K562 (cell line): ENCODE data around the gene MACF1. TPM values are rescaled to one million over a fixed set of nuclear protein-coding genes. Genes with fewer than 3 reads are reported as not detected.

ENCODE experiments used
- ATAC-seq: fragments of 200-7000 bp; cut with Tn5 transposase; 3 replicates; pipeline ENCODE4 v1.9.1; 2020; ENCODE audit warnings: moderate library complexity
- BruUV-seq: library from RNA; stranded (reverse); fragments of 400-500 nt; replicated peaks from 2 replicates; lab custom pipeline; 2021; lab: Mats Ljungman, UMichigan
- CTCF ChIA-PET: fragments of 300-600 bp; formaldehyde crosslinking; extraction: SDS; loops from one replicate; lab custom pipeline; 2021; ENCODE audit warnings: low intra/inter-chr PET ratio; lab: Yijun Ruan, JAX
- POLR2A ChIA-PET: fragments of 300-600, 350-650 bp; sonication (Branson Sonifier 250); formaldehyde crosslinking; extraction: SDS; loops from one replicate; lab custom pipeline; 2021; ENCODE audit warnings: antibody characterized with exemption, inconsistent platforms; lab: Yijun Ruan, JAX
- DNase-seq, 4 experiments: peaks; one replicate each; pipeline versions ENCODE4 v3.0.0 to v3.0.0-alpha.2; 2011 to 2018; ENCODE audit warnings: low spot score in 3 of 4, mixed read lengths in 3 of 4; ENCODE audit errors: extremely low read depth in 1 of 4
- FAIRE-seq: peaks from 2 replicates; lab custom pipeline; 2011; peaks lifted over from hg19 to GRCh38; lab: Jason Lieb, UNC
- H2AFZ ChIP-seq: 2 replicates; pipeline ENCODE4 v1.6.0; 2011; ENCODE audit warnings: low read depth, low read length, control low read depth, inconsistent platforms
- H3K27ac ChIP-seq: fragments of 200-600 bp; 3 replicates; pipeline ENCODE4 v1.8.0; 2011; ENCODE audit warnings: low read depth, mild to moderate bottlenecking, control low read depth, inconsistent platforms, low read length, moderate library complexity, mixed read lengths; ENCODE audit errors: extremely low read depth
- H3K27me3 ChIP-seq, 2 experiments: fragments of 300-600 bp in 1 of 2; 2 replicates in 1 of 2; 3 replicates in 1 of 2; pipeline versions ENCODE4 v1.6.0 to v1.8.0; 2011; ENCODE audit warnings: inconsistent platforms in 2 of 2, low read length in 2 of 2, mild to moderate bottlenecking in 1 of 2, mixed read lengths in 1 of 2, moderate library complexity in 1 of 2; ENCODE audit not compliant: control insufficient read depth in 2 of 2, insufficient read depth in 2 of 2
- H3K36me3 ChIP-seq: fragments of 300-600 bp; 3 replicates; pipeline ENCODE4 v1.8.0; 2011; ENCODE audit warnings: mild to moderate bottlenecking, low read length, inconsistent platforms; ENCODE audit not compliant: control insufficient read depth, insufficient read depth
- H3K4me1 ChIP-seq, 2 experiments: fragments of 200-600 bp in 1 of 2; replicated peaks in 1 of 2; 2 replicates in 1 of 2; 3 replicates in 1 of 2; pipeline versions ENCODE4 v1.5.1 to v1.8.0; 2011; ENCODE audit warnings: inconsistent platforms in 2 of 2, low read length in 2 of 2, mild to moderate bottlenecking in 1 of 2, mixed read lengths in 1 of 2, moderate library complexity in 1 of 2; ENCODE audit not compliant: control insufficient read depth in 2 of 2, insufficient read depth in 2 of 2
- H3K4me2 ChIP-seq: 2 replicates; pipeline ENCODE4 v1.6.1; 2011; ENCODE audit warnings: low read length, control low read depth, inconsistent platforms, mixed read lengths; ENCODE audit not compliant: insufficient read depth
- H3K4me3 ChIP-seq: fragments of 200-600 bp; sonication (generic), shearing (Covaris generic); 2 replicates; pipeline ENCODE4 v1.5.1; 2016; ENCODE audit warnings: control low read depth, inconsistent platforms
- H3K79me2 ChIP-seq: fragments of 200-600 bp; 3 replicates; pipeline ENCODE4 v1.8.0; 2011; ENCODE audit warnings: low read length, inconsistent platforms; ENCODE audit not compliant: control insufficient read depth, insufficient read depth
- H3K9ac ChIP-seq, 2 experiments: 2 replicates each; pipeline versions ENCODE4 v1.6.0 to v1.6.1; 2011; ENCODE audit warnings: low read depth in 2 of 2, low read length in 2 of 2, control low read depth in 1 of 2, inconsistent platforms in 1 of 2, mild to moderate bottlenecking in 1 of 2, mixed read lengths in 1 of 2; ENCODE audit not compliant: insufficient read depth in 1 of 2
- H3K9me1 ChIP-seq: one replicate; pipeline ENCODE4 v1.6.0; 2011; ENCODE audit warnings: inconsistent platforms, mild to moderate bottlenecking, low read length, moderate library complexity; ENCODE audit not compliant: control insufficient read depth, insufficient read depth
- H3K9me3 ChIP-seq: replicated peaks from 2 replicates; pipeline ENCODE4 v1.5.1; 2011; ENCODE audit warnings: low read depth, low read length, inconsistent platforms; ENCODE audit not compliant: control insufficient read depth, insufficient read depth
- H4K20me1 ChIP-seq: replicated peaks from 2 replicates; pipeline ENCODE4 v1.6.1; 2011; ENCODE audit warnings: low read length, inconsistent platforms, mixed read lengths; ENCODE audit not compliant: control insufficient read depth, insufficient read depth
- MECOM ChIP-seq: fragments of 250-450 bp; sonication (Bioruptor Pico); IDR thresholded peaks from 2 replicates; pipeline ENCODE4 v1.8.0; 2022; ENCODE audit warnings: inconsistent platforms
- NELFE ChIP-seq: IDR thresholded peaks from 2 replicates; pipeline ENCODE4 v1.6.1; 2011; ENCODE audit warnings: mild to moderate bottlenecking; ENCODE audit not compliant: insufficient read depth, insufficient read length
- NFIC ChIP-seq: fragments of 450-650 bp; IDR thresholded peaks from 2 replicates; pipeline ENCODE4 v1.6.1; 2017; ENCODE audit warnings: mild to moderate bottlenecking, inconsistent platforms
- NFXL1 ChIP-seq: fragments of 450-650 bp; formaldehyde crosslinking; IDR thresholded peaks from 2 replicates; pipeline ENCODE4 v1.4.0; 2021; ENCODE audit warnings: mild to moderate bottlenecking
- POLR2G ChIP-seq: fragments of 200-400 bp; formaldehyde crosslinking; IDR thresholded peaks from 2 replicates; pipeline ENCODE4 v1.6.1; 2017; ENCODE audit warnings: low read depth, mild to moderate bottlenecking, antibody characterized with exemption, low read length, moderate library complexity
- PTRF ChIP-seq: fragments of 450-650 bp; IDR thresholded peaks from 2 replicates; pipeline ENCODE4 v1.6.1; 2016; ENCODE audit warnings: mild to moderate bottlenecking, missing genetic modification characterization, missing compliant biosample characterization
- ZNF134 ChIP-seq: fragments of 250-450 bp; sonication (Bioruptor Pico); conservative IDR thresholded peaks from 2 replicates; pipeline ENCODE4 v1.4.0; 2020
- ZNF263 ChIP-seq: sonication (generic); formaldehyde crosslinking; IDR thresholded peaks from 2 replicates; pipeline ENCODE4 v1.8.0; 2022; ENCODE audit warnings: mild to moderate bottlenecking, missing genetic modification reagents, borderline replicate concordance
- ZNF551 ChIP-seq: fragments of 250-450 bp; sonication (Bioruptor Pico); IDR thresholded peaks from 2 replicates; pipeline ENCODE4 v1.5.0; 2021; ENCODE audit warnings: mild to moderate bottlenecking, moderate library complexity
- WGBS: fragments of 100-300 bp; shearing (Covaris generic); methylation state at CpG from one replicate; pipeline ENCODE4 v1.1.6; 2016; ENCODE audit warnings: low coverage, mixed read lengths; ENCODE audit not compliant: insufficient coverage; ENCODE audit errors: missing lambda C conversion rate; 5-methylcytosine and 5-hydroxymethylcytosine counted together
- in situ Hi-C: fragments of 300-500 bp; cut with MboI; formaldehyde crosslinking; loops from 4 replicates; pipeline ENCODE4 v1.15.0; 2018; ENCODE audit warnings: inconsistent platforms, mixed read lengths
- intact Hi-C: fragments of 100-400 bp; cut with micrococcal nuclease; formaldehyde crosslinking; loops from 2 replicates; pipeline ENCODE4 v1.14.2; 2022
- polyA plus RNA-seq, 8 experiments: library from polyadenylated mRNA; depleted of rRNA in 4 of 8; stranded (reverse) in 5 of 8; unstranded in 3 of 8; fragments of >200 nt; fragmentation: Nextera tagmentation in 2 of 8; fragmentation: Illumina TruSeq in 1 of 8; extraction: Ambion mirVana in 2 of 8; extraction: Trizol in 1 of 8; gene quantifications; 2 replicates each; pipeline versions ENCODE4 v1.2.1 to v1.2.3, GENCODE V29; 2011 to 2014; ENCODE audit warnings: inconsistent platforms in 1 of 8, missing spikeins in 1 of 8
- total RNA-seq, 7 experiments: library from RNA; depleted of rRNA in 6 of 7; stranded (reverse); fragments of >200 nt in 6 of 7; fragmentation: Illumina TruSeq in 2 of 7; extraction: Trizol in 2 of 7; gene quantifications; 2 replicates each; pipeline versions ENCODE4 v1.2.1 to v1.2.3, GENCODE V29; 2011 to 2021; ENCODE audit warnings: low replicate concordance in 1 of 7
- TF ChIP-seq, protein P1 (sequence below): fragments of 250-450 bp; sonication (Bioruptor Pico); IDR thresholded peaks from 2 replicates; pipeline ENCODE4 v1.6.1; 2021; ENCODE audit warnings: mild to moderate bottlenecking
- TF ChIP-seq, protein P2 (sequence below), 2 experiments: IDR thresholded peaks; 2 replicates each; pipeline ENCODE4 v1.6.1; 2011; ENCODE audit warnings: borderline replicate concordance in 1 of 2, control low read depth in 1 of 2, low read depth in 1 of 2, low read length in 1 of 2, mild to moderate bottlenecking in 1 of 2, mixed read lengths in 1 of 2, moderate library complexity in 1 of 2; ENCODE audit not compliant: insufficient read depth in 1 of 2, insufficient read length in 1 of 2, poor library complexity in 1 of 2, severe bottlenecking in 1 of 2; ENCODE audit errors: extremely low read depth in 1 of 2
- TF ChIP-seq, protein P3 (sequence below): sonication (generic); formaldehyde crosslinking; IDR thresholded peaks from 2 replicates; pipeline ENCODE4 v1.8.1; 2023; ENCODE audit warnings: mild to moderate bottlenecking, missing genetic modification reagents

The MACF1 gene
- total and polyA plus RNA-seq, 9 of the 15 experiments (the other 6 are each of a cell fraction or from before 2014, with no cell fraction given): 13.2 to 232 (median 112) TPM

DNA sequence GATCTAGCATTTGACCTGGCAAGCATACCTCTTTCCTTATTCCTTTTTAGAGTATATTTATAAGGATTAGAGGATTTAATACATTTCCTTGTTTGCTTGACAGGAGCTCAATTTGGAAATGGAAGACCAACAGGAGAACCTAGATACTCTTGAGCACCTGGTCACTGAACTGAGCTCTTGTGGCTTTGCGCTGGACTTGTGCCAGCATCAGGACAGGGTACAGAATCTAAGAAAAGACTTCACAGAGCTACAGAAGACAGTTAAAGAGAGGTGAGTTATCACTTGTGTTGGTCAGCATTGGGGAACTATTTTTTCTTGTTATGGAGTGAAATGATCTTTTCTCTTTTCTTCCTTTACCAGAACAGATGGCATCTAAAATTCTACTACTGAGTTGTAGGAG lies 163.6 kb downstream of the MACF1 start:
- H3K4me2 ChIP-seq: no peak overlapping the region
- FAIRE-seq (no peak), ATAC-seq (no peak), DNase-seq (no peak)
- no peak for TF ChIP-seq NELFE
- TF ChIP-seq POLR2G: no peak
- no peak for TF ChIP-seq MECOM
- TF ChIP-seq NFXL1: no peak
- TF ChIP-seq, protein P1, sequence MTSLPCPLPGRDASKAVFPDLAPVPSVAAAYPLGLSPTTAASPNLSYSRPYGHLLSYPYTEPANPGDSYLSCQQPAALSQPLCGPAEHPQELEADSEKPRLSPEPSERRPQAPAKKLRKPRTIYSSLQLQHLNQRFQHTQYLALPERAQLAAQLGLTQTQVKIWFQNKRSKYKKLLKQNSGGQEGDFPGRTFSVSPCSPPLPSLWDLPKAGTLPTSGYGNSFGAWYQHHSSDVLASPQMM (CRISPR knock-in tag): no peak
- TF ChIP-seq PTRF (tag): no peak
- no peak for TF ChIP-seq NFIC
- no peak for TF ChIP-seq ZNF551 (CRISPR knock-in tag)
- TF ChIP-seq ZNF134 (CRISPR knock-in tag): no peak
- TF ChIP-seq, protein P2, sequence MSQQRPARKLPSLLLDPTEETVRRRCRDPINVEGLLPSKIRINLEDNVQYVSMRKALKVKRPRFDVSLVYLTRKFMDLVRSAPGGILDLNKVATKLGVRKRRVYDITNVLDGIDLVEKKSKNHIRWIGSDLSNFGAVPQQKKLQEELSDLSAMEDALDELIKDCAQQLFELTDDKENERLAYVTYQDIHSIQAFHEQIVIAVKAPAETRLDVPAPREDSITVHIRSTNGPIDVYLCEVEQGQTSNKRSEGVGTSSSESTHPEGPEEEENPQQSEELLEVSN (IDR thresholded peaks at IDR 0.05; ENCODE audit: borderline replicate concordance in 1 of 2, extremely low read depth in 1 of 2, insufficient read depth in 1 of 2, insufficient read length in 1 of 2, low read depth in 1 of 2, low read length in 1 of 2, poor library complexity in 1 of 2, severe bottlenecking in 1 of 2): no peak
- no peak for TF ChIP-seq ZNF263 (CRISPR knock-in tag)
- TF ChIP-seq, protein P3, sequence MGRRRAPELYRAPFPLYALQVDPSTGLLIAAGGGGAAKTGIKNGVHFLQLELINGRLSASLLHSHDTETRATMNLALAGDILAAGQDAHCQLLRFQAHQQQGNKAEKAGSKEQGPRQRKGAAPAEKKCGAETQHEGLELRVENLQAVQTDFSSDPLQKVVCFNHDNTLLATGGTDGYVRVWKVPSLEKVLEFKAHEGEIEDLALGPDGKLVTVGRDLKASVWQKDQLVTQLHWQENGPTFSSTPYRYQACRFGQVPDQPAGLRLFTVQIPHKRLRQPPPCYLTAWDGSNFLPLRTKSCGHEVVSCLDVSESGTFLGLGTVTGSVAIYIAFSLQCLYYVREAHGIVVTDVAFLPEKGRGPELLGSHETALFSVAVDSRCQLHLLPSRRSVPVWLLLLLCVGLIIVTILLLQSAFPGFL: no peak
- no peaks in the 10 kb centered on the region for H4K20me1 ChIP-seq
- in situ Hi-C loops (no loop called here), intact Hi-C loops (no loop called here)
- BruUV-seq: no TSS peak
- no peaks in the 10 kb centered on the region for H3K27me3 ChIP-seq
- H3K27ac ChIP-seq: no peak overlapping the region
- WGBS: 93% methylated on average over 1 of the region's 1 CpG
- H3K4me1 ChIP-seq: no peaks in the 10 kb centered on the region
- no peak overlapping the region for H3K9ac ChIP-seq
- no peaks in the 10 kb centered on the region for H3K9me1 ChIP-seq
- H3K4me3 ChIP-seq: no peak overlapping the region
- H3K9me3 ChIP-seq: no peaks in the 10 kb centered on the region
- POLR2A ChIA-PET: interaction anchor here (0.7 to 1.4 kb wide), 2 partner anchors 8 to 11 kb away, joined by 3 read pairs; no protein-coding TSS in a partner anchor
- CTCF ChIA-PET: no interaction called here
- H3K36me3 ChIP-seq: peaks cover 71% of the 10 kb centered on the region
- no peaks in the 10 kb centered on the region for H3K79me2 ChIP-seq
- H2AFZ ChIP-seq: no peak overlapping the region
